Stimulated activated CD4-positive, alpha-beta T cell treated with anti-CD3 and anti-CD28 coated beads, Interleukin-1b, Interleukin-23, amount 100 ng/mL, for 1 hour (primary cell): ENCODE data around the gene FKBP4.

Experiments
- DNase-seq, 2 donors: peaks; one replicate each; pipeline ENCODE4 v3.0.0-alpha.2; 2020; ENCODE audit warnings: low read depth in 2 of 2

Gene FKBP4

GRCh38 chr12:2776129-2776806 lies 18.5 kb upstream of the FKBP4 start:
- DNase-seq: no peak

GRCh38 chr12:2779281-2779680 lies 15.5 kb upstream of the FKBP4 start:
- no peak for DNase-seq

- DNase-seq: peak in 1 of 2 donors; percentile 35
These were observed 10.7 kb upstream of the FKBP4 start for GRCh38 chr12:2783936-2784600.

GRCh38 chr12:2785017-2785416 lies 9.8 kb upstream of the FKBP4 start:
- DNase-seq: no peak

GRCh38 chr12:2791089-2791488 lies 3.7 kb upstream of the FKBP4 start:
- DNase-seq: no peak

GRCh38 chr12:2792671-2793500 lies 1.9 kb upstream of the FKBP4 start:
- no peak for DNase-seq

- DNase-seq: no peak
These were observed 1.2 kb upstream of the FKBP4 start for GRCh38 chr12:2793561-2793960.

GRCh38 chr12:2794191-2794735 lies 507 bp upstream of the FKBP4 start:
- no peak for DNase-seq

- peak; percentile 22 to 61 for DNase-seq
These were observed 769 bp downstream of the FKBP4 start for GRCh38 chr12:2795291-2796186.

- DNase-seq: no peak
These were observed 1.5 kb downstream of the FKBP4 start for GRCh38 chr12:2796187-2796666.

- DNase-seq: no peak
These were observed 3.1 kb downstream of the FKBP4 start for GRCh38 chr12:2797721-2798418.

GRCh38 chr12:2800046-2800570 lies 5.3 kb downstream of the FKBP4 start:
- DNase-seq: no peak

GRCh38 chr12:2801044-2801783 lies 6.4 kb downstream of the FKBP4 start:
- DNase-seq: no peak

- no peak for DNase-seq
These were observed 9.0 kb downstream of the FKBP4 start for GRCh38 chr12:2803635-2804392.

- DNase-seq: no peak
These were observed 9.8 kb downstream of the FKBP4 start for GRCh38 chr12:2804393-2805142.

GRCh38 chr12:2805143-2805520 lies 10.4 kb downstream of the FKBP4 start:
- DNase-seq: no peak

GRCh38 chr12:2806700-2807099 lies 11.9 kb downstream of the FKBP4 start:
- no peak for DNase-seq

- no peak for DNase-seq
These were observed 17.0 kb downstream of the FKBP4 start for GRCh38 chr12:2811801-2812200.
